ENCODE measurements around the gene RNF5. TPM values are rescaled to one million over a fixed set of nuclear protein-coding genes. Genes with fewer than 3 reads are reported as not detected.
"Not testable (repeated sequence)": the region's sequence is repeated elsewhere in the genome, so short reads cannot be mapped to it uniquely, and the experiment has no call there.

The RNF5 gene
- polyA plus RNA-seq, 1 experiment, result 40.2 TPM

- H3K27me3 ChIP-seq (ENCODE audit: control insufficient read depth, insufficient read depth, low read length), result no peaks in the 10 kb centered on the region
These were observed 46.1 kb upstream of the RNF5 start for GRCh38 chr6:32132110-32132509.

GRCh38 chr6:32133786-32134185, 44.4 kb upstream of the RNF5 start:
- POLR2A ChIA-PET, result no interaction called here
- H3K4me3 ChIP-seq (ENCODE audit: low read depth, low read length), result no peak overlapping the region
- CTCF ChIA-PET, result no interaction called here
- H3K27me3 ChIP-seq (ENCODE audit: control insufficient read depth, insufficient read depth, low read length), result no peaks in the 10 kb centered on the region; the same call in 1 of the 2 replicates
- no peak for DNase-seq (ENCODE audit: low read depth)
- no peaks in the 10 kb centered on the region for H3K36me3 ChIP-seq (ENCODE audit: control insufficient read depth, insufficient read depth, low read length)
- no peak for TF ChIP-seq CTCF (IDR thresholded peaks at IDR 0.05; ENCODE audit: insufficient read depth, low read depth, low read length)

More at GRCh38 chr6:32132110-32132509, 46.1 kb upstream of the RNF5 start:
- POLR2A ChIA-PET, result no interaction called here
- TF ChIP-seq CTCF (IDR thresholded peaks at IDR 0.05; ENCODE audit: insufficient read depth, low read depth, low read length), result no peak
- no peaks in the 10 kb centered on the region for H3K36me3 ChIP-seq (ENCODE audit: control insufficient read depth, insufficient read depth, low read length)
- DNase-seq (ENCODE audit: low read depth), result no peak
- no peak overlapping the region for H3K4me3 ChIP-seq (ENCODE audit: low read depth, low read length)
- CTCF ChIA-PET, result no interaction called here

- CTCF ChIA-PET, result no interaction called here
- Histone ChIP-seq H3K4me3 (ENCODE audit: low read depth, low read length) (no peak overlapping the region), H3K36me3 (ENCODE audit: control insufficient read depth, insufficient read depth, low read length) (no peaks in the 10 kb centered on the region), H3K27me3 (ENCODE audit: control insufficient read depth, insufficient read depth, low read length) (no peaks in the 10 kb centered on the region; the same call in 1 of the 2 replicates)
- POLR2A ChIA-PET, result no interaction called here
- DNase-seq (ENCODE audit: low read depth), result no peak
- no peak for TF ChIP-seq CTCF (IDR thresholded peaks at IDR 0.05; ENCODE audit: insufficient read depth, low read depth, low read length)
These were observed 40.8 kb upstream of the RNF5 start for GRCh38 chr6:32137454-32137853.

- TF ChIP-seq CTCF (IDR thresholded peaks at IDR 0.05; ENCODE audit: insufficient read depth, low read depth, low read length), result no peak
- DNase-seq (ENCODE audit: low read depth), result no peak
- Histone ChIP-seq H3K4me3 (ENCODE audit: low read depth, low read length) (no peak overlapping the region), H3K36me3 (ENCODE audit: control insufficient read depth, insufficient read depth, low read length) (no peaks in the 10 kb centered on the region), H3K27me3 (ENCODE audit: control insufficient read depth, insufficient read depth, low read length) (no peaks in the 10 kb centered on the region; the same call in 1 of the 2 replicates)
- ChIA-PET CTCF (interaction anchor here (1.0 to 1.5 kb wide), 2 partner anchors 10 to 26 kb away, joined by 3 to 4 read pairs; partner anchors contain the start of gene FKBPL), POLR2A (no interaction called here)
These were observed 38.6 kb upstream of the RNF5 start for GRCh38 chr6:32139590-32139989.

- Histone ChIP-seq H3K27me3 (ENCODE audit: control insufficient read depth, insufficient read depth, low read length) (no peaks in the 10 kb centered on the region; the same call in 1 of the 2 replicates), H3K36me3 (ENCODE audit: control insufficient read depth, insufficient read depth, low read length) (no peaks in the 10 kb centered on the region), H3K4me3 (ENCODE audit: low read depth, low read length) (no peak overlapping the region)
- no peak for DNase-seq (ENCODE audit: low read depth)
- TF ChIP-seq CTCF (IDR thresholded peaks at IDR 0.05; ENCODE audit: insufficient read depth, low read depth, low read length), result no peak
- ChIA-PET POLR2A (no interaction called here), CTCF (interaction anchor here (1.0 to 1.5 kb wide), 2 partner anchors 11 to 25 kb away, joined by 3 to 4 read pairs; partner anchors contain the start of gene FKBPL)
These were observed 37.7 kb upstream of the RNF5 start for GRCh38 chr6:32140420-32141046.

GRCh38 chr6:32144238-32144637, 34.0 kb upstream of the RNF5 start:
- CTCF ChIA-PET, result interaction anchor here (1.0 to 1.4 kb wide), 2 partner anchors 16 to 25 kb away, joined by 3 to 7 read pairs; partner anchors contain the start of gene ATF6B
- not testable (repeated sequence) for H3K27me3 ChIP-seq (ENCODE audit: control insufficient read depth, insufficient read depth, low read length); H3K36me3 ChIP-seq (ENCODE audit: control insufficient read depth, insufficient read depth, low read length); DNase-seq (ENCODE audit: low read depth); H3K4me3 ChIP-seq (ENCODE audit: low read depth, low read length)
- POLR2A ChIA-PET, result interaction anchor here (0.9 kb wide), 1 partner anchor 167 kb away, joined by 8 read pairs; no protein-coding TSS in a partner anchor
